Measurements from ENCODE around the gene SOX5.

DNA sequence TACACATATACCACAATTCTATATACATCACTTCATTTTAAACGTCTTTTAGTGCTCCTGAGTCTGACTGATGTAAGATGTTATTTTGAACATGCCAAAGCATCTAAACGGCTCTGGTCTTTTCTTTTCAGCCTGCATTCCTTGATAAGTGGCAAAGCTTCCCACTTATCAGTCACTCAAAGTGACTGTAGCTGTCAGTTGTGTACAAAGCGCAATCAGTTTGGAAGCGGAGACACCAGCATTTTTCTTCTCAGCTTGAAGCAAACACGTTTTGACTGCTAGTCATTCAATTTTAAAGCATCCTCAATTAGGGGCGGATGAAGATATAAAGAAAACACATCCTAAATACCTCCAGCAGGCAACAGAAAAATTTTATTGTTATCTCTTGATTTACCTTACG, 226.8 kb downstream of the SOX5 start:
- TF ChIP-seq, protein P1, sequence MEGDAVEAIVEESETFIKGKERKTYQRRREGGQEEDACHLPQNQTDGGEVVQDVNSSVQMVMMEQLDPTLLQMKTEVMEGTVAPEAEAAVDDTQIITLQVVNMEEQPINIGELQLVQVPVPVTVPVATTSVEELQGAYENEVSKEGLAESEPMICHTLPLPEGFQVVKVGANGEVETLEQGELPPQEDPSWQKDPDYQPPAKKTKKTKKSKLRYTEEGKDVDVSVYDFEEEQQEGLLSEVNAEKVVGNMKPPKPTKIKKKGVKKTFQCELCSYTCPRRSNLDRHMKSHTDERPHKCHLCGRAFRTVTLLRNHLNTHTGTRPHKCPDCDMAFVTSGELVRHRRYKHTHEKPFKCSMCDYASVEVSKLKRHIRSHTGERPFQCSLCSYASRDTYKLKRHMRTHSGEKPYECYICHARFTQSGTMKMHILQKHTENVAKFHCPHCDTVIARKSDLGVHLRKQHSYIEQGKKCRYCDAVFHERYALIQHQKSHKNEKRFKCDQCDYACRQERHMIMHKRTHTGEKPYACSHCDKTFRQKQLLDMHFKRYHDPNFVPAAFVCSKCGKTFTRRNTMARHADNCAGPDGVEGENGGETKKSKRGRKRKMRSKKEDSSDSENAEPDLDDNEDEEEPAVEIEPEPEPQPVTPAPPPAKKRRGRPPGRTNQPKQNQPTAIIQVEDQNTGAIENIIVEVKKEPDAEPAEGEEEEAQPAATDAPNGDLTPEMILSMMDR (conservative IDR thresholded peaks at IDR 0.05; ENCODE audit: low read depth in 2 of 2), result no peak
- TF ChIP-seq EZH2 (IDR thresholded peaks at IDR 0.05; ENCODE audit: low read depth, unreplicated experiment) (no peak), ZNF331 (CRISPR knock-in tag; IDR thresholded peaks at IDR 0.05; ENCODE audit: low read depth) (no peak), POLR2AphosphoS5 (IDR thresholded peaks at IDR 0.05; ENCODE audit: low read depth) (no peak)
